ENCODE results near the gene EEF1AKMT3.

The EEF1AKMT3 gene

GRCh38 chr12:57815177-57816000 is 43.0 kb downstream of the EEF1AKMT3 start:
- Histone ChIP-seq H3K36me3 (replicated peaks; ENCODE audit: insufficient read depth, low read length) (no peaks in the 10 kb centered on the region), H3K27me3 (replicated peaks; ENCODE audit: insufficient read depth, low read length) (no peaks in the 10 kb centered on the region), H3K27ac (ENCODE audit: low read length) (no peak overlapping the region), H3K9ac (ENCODE audit: low read length) (no peak overlapping the region), H3F3A (ENCODE audit: insufficient read depth, low read length) (peaks cover 4% of the 10 kb centered on the region; the same call in 1 of the 2 replicates), H3K79me2 (ENCODE audit: low read length) (no peaks in the 10 kb centered on the region), H2AFZ (ENCODE audit: low read length) (no peak overlapping the region), H4K20me1 (ENCODE audit: insufficient read depth, low read length) (no peaks in the 10 kb centered on the region), H3K9me2 (replicated peaks; ENCODE audit: insufficient read depth, low read length) (no peaks in the 10 kb centered on the region), H3K4me3 (ENCODE audit: low read length) (no peak overlapping the region), H3K4me1 (ENCODE audit: low read length) (no peaks in the 10 kb centered on the region), H3K9me3 (replicated peaks; ENCODE audit: insufficient read depth, low read length) (no peaks in the 10 kb centered on the region), H3K4me2 (ENCODE audit: low read depth, low read length) (no peak overlapping the region)
- no peak for DNase-seq
- no peak for TF ChIP-seq CTCF (IDR thresholded peaks at IDR 0.05; ENCODE audit: low read length)
- no peak for TF ChIP-seq EZH2 (optimal IDR thresholded peaks at IDR 0.05; ENCODE audit: low read depth, low read length)
- no peak for TF ChIP-seq EZH2phosphoT487 (IDR thresholded peaks at IDR 0.05; ENCODE audit: low read length)

GRCh38 chr12:57816001-57816854 is 43.8 kb downstream of the EEF1AKMT3 start:
- H3K4me1 ChIP-seq (ENCODE audit: low read length): no peaks in the 10 kb centered on the region
- no peaks in the 10 kb centered on the region for H3K9me3 ChIP-seq (replicated peaks; ENCODE audit: insufficient read depth, low read length)
- TF ChIP-seq EZH2 (optimal IDR thresholded peaks at IDR 0.05; ENCODE audit: low read depth, low read length): no peak
- TF ChIP-seq EZH2phosphoT487 (IDR thresholded peaks at IDR 0.05; ENCODE audit: low read length): no peak
- no peak for TF ChIP-seq CTCF (IDR thresholded peaks at IDR 0.05; ENCODE audit: low read length)
- no peak overlapping the region for H2AFZ ChIP-seq (ENCODE audit: low read length)
- H3K9ac ChIP-seq (ENCODE audit: low read length): no peak overlapping the region
- H3K9me2 ChIP-seq (replicated peaks; ENCODE audit: insufficient read depth, low read length): no peaks in the 10 kb centered on the region
- H3K79me2 ChIP-seq (ENCODE audit: low read length): no peaks in the 10 kb centered on the region
- no peak overlapping the region for H3K4me2 ChIP-seq (ENCODE audit: low read depth, low read length)
- H4K20me1 ChIP-seq (ENCODE audit: insufficient read depth, low read length): no peaks in the 10 kb centered on the region
- no peaks in the 10 kb centered on the region for H3K27me3 ChIP-seq (replicated peaks; ENCODE audit: insufficient read depth, low read length)
- DNase-seq: no peak
- H3F3A ChIP-seq (ENCODE audit: insufficient read depth, low read length): peaks cover 4% of the 10 kb centered on the region; the same call in 1 of the 2 replicates
- H3K36me3 ChIP-seq (replicated peaks; ENCODE audit: insufficient read depth, low read length): no peaks in the 10 kb centered on the region
- no peak overlapping the region for H3K4me3 ChIP-seq (ENCODE audit: low read length)
- no peak overlapping the region for H3K27ac ChIP-seq (ENCODE audit: low read length)

- Histone ChIP-seq H3K27me3 (replicated peaks; ENCODE audit: insufficient read depth, low read length) (no peaks in the 10 kb centered on the region), H3K4me2 (ENCODE audit: low read depth, low read length) (no peak overlapping the region), H4K20me1 (ENCODE audit: insufficient read depth, low read length) (no peaks in the 10 kb centered on the region), H3K36me3 (replicated peaks; ENCODE audit: insufficient read depth, low read length) (no peaks in the 10 kb centered on the region), H3K27ac (ENCODE audit: low read length) (no peak overlapping the region), H3K9me3 (replicated peaks; ENCODE audit: insufficient read depth, low read length) (no peaks in the 10 kb centered on the region), H3K4me3 (ENCODE audit: low read length) (no peak overlapping the region), H3F3A (ENCODE audit: insufficient read depth, low read length) (peaks cover 4% of the 10 kb centered on the region; the same call in 1 of the 2 replicates), H3K9ac (ENCODE audit: low read length) (no peak overlapping the region), H3K4me1 (ENCODE audit: low read length) (no peaks in the 10 kb centered on the region), H3K79me2 (ENCODE audit: low read length) (no peaks in the 10 kb centered on the region), H3K9me2 (replicated peaks; ENCODE audit: insufficient read depth, low read length) (no peaks in the 10 kb centered on the region), H2AFZ (ENCODE audit: low read length) (no peak overlapping the region)
- DNase-seq: no peak
- TF ChIP-seq EZH2 (optimal IDR thresholded peaks at IDR 0.05; ENCODE audit: low read depth, low read length) (no peak), CTCF (IDR thresholded peaks at IDR 0.05; ENCODE audit: low read length) (no peak), EZH2phosphoT487 (IDR thresholded peaks at IDR 0.05; ENCODE audit: low read length) (no peak)
Observed at GRCh38 chr12:57816855-57817151, 44.4 kb downstream of the EEF1AKMT3 start.

Data from MM.1S (cell line).